Thoracic aorta (tissue), 2 donors: ENCODE data around the gene RICTOR. TPM values are rescaled to one million over a fixed set of nuclear protein-coding genes. Genes with fewer than 3 reads are reported as not detected.

Experiments
- ATAC-seq: fragments of 150-250 bp; one replicate; pipeline ENCODE4 v1.8.0; 2017; ENCODE audit warnings: low read depth; ENCODE audit not compliant: insufficient number of reproducible peaks, low FRiP score
- DNase-seq: peaks from one replicate; pipeline ENCODE4 v3.0.0-alpha.2; 2020; ENCODE audit warnings: low spot score
- H3K27ac ChIP-seq, 2 donors: fragments of 200-600 bp; sonication (generic); 1 replicate in 1 of 2; 2 replicates in 1 of 2; pipeline ENCODE4 v1.5.1; 2016; ENCODE audit warnings: mild to moderate bottlenecking in 2 of 2, moderate library complexity in 2 of 2
- H3K27me3 ChIP-seq: fragments of 200-600 bp; sonication (generic); replicated peaks from 2 replicates; pipeline ENCODE4 v1.6.0; 2016; ENCODE audit warnings: mild to moderate bottlenecking; ENCODE audit not compliant: insufficient read depth
- H3K36me3 ChIP-seq: fragments of 200-600 bp; sonication (generic); one replicate; pipeline ENCODE4 v1.5.1; 2016
- H3K4me1 ChIP-seq, 2 donors: fragments of 200-600 bp; sonication (generic); 1 replicate in 1 of 2; 2 replicates in 1 of 2; pipeline versions ENCODE4 v1.5.1 to v1.6.0; 2016; ENCODE audit warnings: low read depth in 2 of 2, mild to moderate bottlenecking in 1 of 2; ENCODE audit not compliant: control insufficient read depth in 1 of 2
- H3K4me3 ChIP-seq: fragments of 200-600 bp; sonication (generic); 2 replicates; pipeline ENCODE4 v1.5.1; 2016; ENCODE audit warnings: mild to moderate bottlenecking
- H3K9me3 ChIP-seq: fragments of 200-600 bp; sonication (generic); 2 replicates; pipeline ENCODE4 v1.5.1; 2016
- CTCF ChIP-seq: fragments of 200-600 bp; sonication (generic); IDR thresholded peaks from one replicate; pipeline ENCODE4 v1.5.1; 2019; ENCODE audit warnings: antibody characterized with exemption
- total RNA-seq, 2 donors: library from RNA; depleted of rRNA; stranded (reverse); fragments of >200 nt; gene quantifications; one replicate each; pipeline versions ENCODE4 v1.1.0 to v1.2.3, GENCODE V29; 2016

The RICTOR gene
- total RNA-seq, 2 donors from 2014 or later: 35.6 to 50.4 TPM

- ATAC-seq: no peak
- H3K36me3 ChIP-seq: no peaks in the 10 kb centered on the region
- H3K27me3 ChIP-seq: no peaks in the 10 kb centered on the region
- H3K4me3 ChIP-seq: no peak overlapping the region
- no peak overlapping the region for H3K27ac ChIP-seq
- H3K4me1 ChIP-seq: peaks cover 10 to 16% of the 10 kb centered on the region in 2 donors
- DNase-seq: no peak
- no peaks in the 10 kb centered on the region for H3K9me3 ChIP-seq
- TF ChIP-seq CTCF: no peak
Observed at GRCh38 chr5:39009981-39010380, 64.2 kb downstream of the RICTOR start.

- no peak for ATAC-seq
- no peak for DNase-seq
- Histone ChIP-seq H3K4me1 (peaks cover 8 to 10% of the 10 kb centered on the region in 2 donors), H3K27me3 (no peaks in the 10 kb centered on the region), H3K9me3 (no peaks in the 10 kb centered on the region), H3K27ac (no peak overlapping the region), H3K36me3 (no peaks in the 10 kb centered on the region), H3K4me3 (no peak overlapping the region)
- no peak for TF ChIP-seq CTCF
Observed at GRCh38 chr5:39009280-39009679, 64.9 kb downstream of the RICTOR start.

GRCh38 chr5:39006650-39007049 lies 67.5 kb downstream of the RICTOR start:
- Histone ChIP-seq H3K4me3 (no peak overlapping the region), H3K9me3 (no peaks in the 10 kb centered on the region), H3K36me3 (no peaks in the 10 kb centered on the region), H3K4me1 (no peaks in the 10 kb centered on the region), H3K27ac (no peak overlapping the region), H3K27me3 (no peaks in the 10 kb centered on the region)
- ATAC-seq (no peak), DNase-seq (no peak)
- TF ChIP-seq CTCF: no peak

- Histone ChIP-seq H3K4me3 (no peak overlapping the region), H3K27ac (no peak overlapping the region), H3K9me3 (no peaks in the 10 kb centered on the region), H3K36me3 (no peaks in the 10 kb centered on the region), H3K4me1 (no peaks in the 10 kb centered on the region), H3K27me3 (no peaks in the 10 kb centered on the region)
- DNase-seq (no peak), ATAC-seq (no peak)
- TF ChIP-seq CTCF: no peak
Observed at GRCh38 chr5:39005566-39006232, 68.5 kb downstream of the RICTOR start.

GRCh38 chr5:39001683-39002082 lies 72.5 kb downstream of the RICTOR start:
- no peak for DNase-seq
- no peaks in the 10 kb centered on the region for H3K9me3 ChIP-seq
- H3K27me3 ChIP-seq: no peaks in the 10 kb centered on the region
- H3K4me3 ChIP-seq: no peak overlapping the region
- no peak for TF ChIP-seq CTCF
- H3K4me1 ChIP-seq: no peaks in the 10 kb centered on the region
- H3K27ac ChIP-seq: no peak overlapping the region
- no peak for ATAC-seq
- no peaks in the 10 kb centered on the region for H3K36me3 ChIP-seq
